HG02852 (cell line): ENCODE results near the gene LPO.

Experiments used
- ATAC-seq: cut with Tn5 transposase; IDR thresholded peaks from one replicate; pipeline ENCODE4 v1.9.1; 2021; ENCODE audit warnings: mild to moderate bottlenecking, moderate library complexity; ENCODE audit not compliant: unreplicated experiment

The LPO gene

DNA sequence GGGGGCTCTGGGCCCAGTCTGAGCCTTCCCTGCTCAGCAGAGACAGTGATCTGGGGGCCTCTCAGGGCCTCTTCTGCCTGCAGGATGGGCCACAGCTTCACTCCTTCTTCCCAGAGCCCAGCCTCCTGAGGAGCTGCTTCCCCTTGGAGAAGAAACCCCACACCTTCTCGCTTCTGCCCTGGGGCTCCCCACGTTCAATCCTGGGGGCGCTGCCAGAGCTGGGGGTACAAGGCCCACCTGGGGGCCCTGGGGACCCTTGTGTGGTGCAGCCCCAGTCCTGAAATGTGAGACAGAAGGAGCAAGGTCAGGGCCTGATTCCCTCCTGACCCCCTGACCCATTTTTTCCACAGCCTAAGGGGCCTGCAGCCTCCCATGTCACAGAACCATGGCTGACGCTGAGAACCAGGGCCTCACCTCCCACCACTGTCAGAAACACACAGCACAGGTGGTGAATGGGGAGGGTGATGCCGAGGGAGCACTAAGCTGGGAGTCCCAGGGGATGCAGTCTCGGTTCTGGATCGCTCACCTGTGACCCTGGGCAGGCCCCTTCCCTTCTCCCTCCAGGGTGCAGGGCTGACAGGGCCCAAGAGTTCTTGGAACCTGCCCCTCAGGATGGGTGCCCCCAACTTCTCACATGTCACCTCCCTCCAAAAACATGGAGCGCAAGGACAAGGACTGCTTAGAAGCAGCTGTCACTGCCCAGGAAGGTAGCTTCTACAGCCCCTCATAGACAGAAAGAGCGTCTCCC lies 64.0 kb downstream of the LPO start:
- no peak for ATAC-seq

DNA sequence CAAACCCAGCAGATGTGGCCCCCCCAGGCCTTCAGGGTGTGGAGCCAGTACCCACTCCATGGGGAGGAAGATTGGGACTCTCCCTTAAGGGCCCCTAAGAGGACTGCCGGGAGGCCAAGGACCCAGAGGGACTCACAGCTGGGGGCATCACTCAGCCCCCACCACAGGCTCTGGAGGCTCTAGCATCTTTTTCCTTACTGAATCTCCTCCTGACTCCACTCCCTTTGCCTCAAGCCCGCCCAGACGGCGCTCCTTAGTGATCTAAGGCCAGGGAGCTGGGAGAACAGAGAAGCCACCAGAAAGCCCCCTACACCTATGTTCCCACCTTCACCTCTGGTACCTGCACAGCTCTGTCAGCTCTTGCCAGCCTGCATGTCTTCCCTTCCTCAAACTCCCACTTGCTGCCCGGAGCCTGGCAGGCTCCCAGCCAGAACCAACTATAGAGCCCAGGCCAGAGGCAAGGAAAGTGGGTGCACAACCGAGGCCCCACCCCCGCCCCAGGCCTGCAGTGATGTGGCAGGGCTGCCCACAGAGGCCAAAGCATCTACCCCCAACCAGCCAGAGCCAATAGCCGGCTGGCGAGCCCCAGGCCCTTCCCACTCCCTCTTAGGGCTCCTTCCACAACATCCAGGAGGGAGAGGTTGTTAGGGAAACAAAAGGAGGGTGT lies 64.7 kb downstream of the LPO start:
- ATAC-seq = no peak

DNA sequence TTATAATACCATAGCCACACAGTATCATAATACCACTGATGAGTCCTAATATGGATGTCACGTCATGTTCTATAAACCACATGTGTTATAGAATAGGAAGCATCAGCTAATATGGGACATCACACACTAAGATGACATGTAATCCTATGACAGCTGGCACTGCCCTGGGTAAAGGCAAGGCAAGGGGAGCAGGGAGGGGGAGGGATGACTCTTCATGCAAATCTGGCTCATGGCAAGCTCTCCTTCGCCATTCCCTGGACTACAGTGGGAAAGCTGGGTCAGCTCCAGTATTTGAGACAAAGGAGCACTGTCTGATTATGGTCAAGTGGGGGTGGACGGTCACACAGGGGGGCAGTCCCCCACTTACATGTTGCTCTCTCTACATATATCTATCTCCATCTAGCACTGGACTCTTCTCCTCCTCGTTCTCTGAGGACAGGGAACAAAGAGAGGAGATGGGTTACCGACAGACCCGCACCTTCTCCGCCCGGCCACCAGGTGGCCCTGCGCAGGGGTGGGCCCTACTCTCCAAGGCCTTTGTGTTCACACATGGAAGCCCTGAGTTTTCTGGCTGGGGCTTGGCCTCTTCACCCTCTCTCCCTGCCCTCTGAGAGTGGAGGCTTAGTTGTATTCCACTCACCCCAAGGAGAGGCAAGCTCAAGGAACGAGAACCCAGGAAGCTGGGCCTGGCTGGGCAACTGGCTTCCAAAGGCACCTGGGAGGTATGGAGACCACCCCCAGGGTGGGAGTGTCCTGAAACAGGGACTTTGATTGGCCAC lies 65.8 kb downstream of the LPO start:
- no peak for ATAC-seq

DNA sequence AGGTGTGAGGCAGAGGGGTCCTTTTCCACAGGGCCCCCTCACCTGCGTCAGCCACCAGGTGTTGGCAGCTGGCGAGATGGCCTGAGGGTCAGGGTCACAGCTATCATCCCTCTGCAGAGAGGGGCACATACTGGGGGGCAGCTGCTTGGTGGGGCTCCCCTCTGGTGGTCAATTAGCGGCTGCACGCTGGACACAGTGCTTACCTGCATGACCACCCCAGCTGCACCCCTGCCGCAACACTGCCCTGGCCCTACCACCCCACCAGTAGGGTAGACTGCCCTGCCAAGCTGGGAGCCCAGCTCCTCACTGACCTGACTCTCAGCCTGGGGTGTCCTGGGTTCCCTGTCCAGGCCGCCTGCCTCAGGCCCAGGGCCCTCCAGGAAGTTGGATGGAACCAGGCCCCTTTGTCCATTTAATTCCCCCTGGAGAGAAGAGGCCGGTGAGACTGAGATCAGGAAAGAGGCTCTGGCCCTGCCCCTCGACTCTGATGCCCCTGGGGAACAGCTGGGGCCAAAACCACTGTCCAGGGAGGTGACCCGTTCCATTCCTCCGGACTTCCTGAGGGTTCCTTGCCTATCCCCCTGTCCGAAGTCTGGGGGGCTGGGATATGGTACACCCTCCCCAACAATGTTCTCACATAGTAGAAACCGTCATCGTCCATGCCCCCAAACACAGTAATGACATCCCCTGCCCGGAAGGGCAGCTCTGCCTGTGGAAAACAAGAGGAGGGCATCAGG lies 66.5 kb downstream of the LPO start:
- no peak for ATAC-seq

DNA sequence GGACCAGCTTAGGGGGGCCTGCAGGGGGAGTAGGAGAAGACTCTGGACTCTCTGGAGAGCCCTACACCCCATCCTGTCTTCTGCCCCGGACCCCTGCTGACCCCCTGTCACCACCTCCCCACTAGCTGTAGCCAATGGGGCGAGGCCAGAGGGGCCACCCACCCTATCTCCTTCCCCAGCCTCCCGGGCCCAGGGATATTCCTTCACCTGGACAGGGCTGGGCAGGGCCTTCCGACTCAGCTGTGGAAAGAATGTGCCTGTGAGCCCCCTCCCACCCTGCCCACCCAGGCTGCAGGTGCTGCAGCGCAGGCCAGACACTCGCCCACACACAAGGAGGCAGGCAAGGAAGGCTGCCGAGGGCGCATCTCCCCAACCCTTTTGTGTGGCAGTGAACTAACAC lies 67.2 kb downstream of the LPO start:
- ATAC-seq = no peak

DNA sequence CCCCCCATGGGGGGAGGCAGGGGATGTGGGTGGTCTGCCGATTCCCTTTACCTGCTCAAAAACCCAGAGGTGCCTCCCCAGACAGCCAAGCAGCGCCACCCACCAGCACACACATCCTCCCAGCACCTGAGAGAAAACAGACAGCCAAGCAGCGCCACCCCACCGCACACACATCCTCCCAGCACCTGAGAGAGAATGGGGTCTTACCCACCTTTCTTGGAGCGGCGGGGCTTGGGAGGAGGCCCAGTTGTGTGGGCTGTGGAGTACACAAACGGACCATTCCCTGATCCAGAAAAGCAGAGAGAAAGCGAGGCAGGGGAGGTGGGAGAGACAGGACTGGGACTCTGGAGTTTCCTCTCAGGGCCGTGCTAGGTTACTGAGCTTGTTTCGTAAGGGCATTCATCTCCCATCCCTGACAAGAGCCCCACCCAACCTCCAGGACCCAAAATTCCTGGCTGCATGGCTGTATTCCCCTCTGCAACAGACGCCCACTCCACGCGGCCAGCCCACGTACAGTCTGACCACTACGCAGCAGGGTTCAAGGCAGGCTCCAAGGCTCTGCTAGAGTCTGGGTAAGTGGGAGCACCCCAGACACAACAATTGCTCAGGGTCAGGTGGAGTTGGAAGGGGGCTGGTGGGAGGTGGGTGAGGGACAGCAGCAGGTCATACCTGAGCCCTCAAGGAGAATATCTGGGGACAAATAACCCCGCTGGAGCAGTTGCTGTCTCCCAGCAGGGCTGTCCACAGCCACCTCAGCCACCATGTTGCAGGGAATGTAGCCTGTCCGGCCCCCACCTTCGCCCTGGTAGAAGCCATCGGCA lies 68.0 kb downstream of the LPO start:
- ATAC-seq = no peak

DNA sequence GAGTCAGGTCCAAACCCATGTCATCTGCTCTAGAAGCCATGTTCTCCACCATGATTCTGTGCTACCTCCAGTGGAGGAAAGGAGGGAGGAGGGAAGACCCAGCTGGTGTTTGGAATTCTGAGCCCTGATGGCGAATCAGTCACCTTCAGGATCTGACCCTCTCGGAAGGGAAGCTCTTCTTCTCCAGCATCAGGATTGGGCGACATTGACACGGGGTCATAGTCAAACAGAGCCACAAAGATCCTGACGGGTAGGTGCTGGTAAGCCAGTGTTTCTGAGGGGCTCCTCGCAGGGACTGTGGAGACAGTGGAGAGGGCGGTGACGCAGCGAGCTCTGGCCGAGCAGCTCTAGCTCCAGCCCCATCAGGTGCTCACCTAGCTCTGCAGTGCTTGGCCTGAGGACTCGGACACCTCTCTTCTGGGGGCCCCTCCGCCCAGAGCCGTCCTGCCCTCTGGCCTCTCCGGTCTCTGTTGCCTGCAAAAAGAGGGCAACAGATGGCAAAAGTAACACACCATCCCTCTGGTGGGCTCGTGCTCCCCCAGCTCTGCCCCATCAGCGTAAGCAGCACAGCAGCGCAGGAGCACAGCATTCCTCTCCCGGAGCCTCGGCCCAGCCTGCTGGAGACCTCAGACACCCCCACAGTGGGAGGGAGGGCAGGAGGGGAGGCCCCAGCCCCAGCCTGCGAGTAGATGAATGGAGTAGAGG lies 69.2 kb downstream of the LPO start:
- no peak for ATAC-seq

DNA sequence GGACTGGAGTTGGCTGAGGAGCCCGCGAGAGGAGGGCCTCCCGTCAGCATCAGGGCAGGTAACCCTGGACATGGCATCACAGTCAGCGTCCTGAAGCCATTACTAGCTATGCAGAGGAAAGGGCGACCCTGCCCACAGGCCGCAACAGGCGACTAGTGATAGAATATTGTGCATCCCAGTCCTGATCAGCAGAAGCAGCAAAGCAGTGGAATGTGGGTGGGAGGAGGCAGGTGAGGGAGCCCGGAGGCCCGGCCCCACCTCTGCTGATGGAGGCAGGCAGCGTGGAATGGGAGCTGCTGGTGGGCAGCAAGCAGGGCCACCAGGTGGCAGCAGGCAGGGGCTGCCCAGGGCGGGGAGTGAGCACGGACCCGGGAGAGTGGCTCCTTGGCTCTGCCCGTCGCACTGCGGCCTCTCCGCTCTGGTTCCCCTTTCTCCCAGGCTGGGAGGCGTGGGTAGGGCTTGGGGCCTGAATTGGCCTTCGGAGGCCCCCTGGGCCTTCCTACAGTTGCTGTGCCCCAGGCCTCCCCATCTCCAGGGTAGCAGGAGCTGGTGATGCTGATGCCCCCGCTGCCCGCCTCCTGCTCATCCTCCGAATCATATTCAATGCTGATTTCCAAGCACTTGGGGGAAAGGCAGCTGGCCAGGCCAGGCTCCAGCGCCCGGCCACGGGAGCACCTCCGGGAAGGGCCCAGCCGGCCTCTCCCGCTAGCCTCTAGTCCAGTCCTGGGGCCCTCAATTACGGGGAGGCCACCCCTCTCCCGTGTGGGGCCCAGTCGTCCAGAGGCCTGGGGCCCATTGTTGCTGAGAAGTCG lies 70.0 kb downstream of the LPO start:
- no peak for ATAC-seq

DNA sequence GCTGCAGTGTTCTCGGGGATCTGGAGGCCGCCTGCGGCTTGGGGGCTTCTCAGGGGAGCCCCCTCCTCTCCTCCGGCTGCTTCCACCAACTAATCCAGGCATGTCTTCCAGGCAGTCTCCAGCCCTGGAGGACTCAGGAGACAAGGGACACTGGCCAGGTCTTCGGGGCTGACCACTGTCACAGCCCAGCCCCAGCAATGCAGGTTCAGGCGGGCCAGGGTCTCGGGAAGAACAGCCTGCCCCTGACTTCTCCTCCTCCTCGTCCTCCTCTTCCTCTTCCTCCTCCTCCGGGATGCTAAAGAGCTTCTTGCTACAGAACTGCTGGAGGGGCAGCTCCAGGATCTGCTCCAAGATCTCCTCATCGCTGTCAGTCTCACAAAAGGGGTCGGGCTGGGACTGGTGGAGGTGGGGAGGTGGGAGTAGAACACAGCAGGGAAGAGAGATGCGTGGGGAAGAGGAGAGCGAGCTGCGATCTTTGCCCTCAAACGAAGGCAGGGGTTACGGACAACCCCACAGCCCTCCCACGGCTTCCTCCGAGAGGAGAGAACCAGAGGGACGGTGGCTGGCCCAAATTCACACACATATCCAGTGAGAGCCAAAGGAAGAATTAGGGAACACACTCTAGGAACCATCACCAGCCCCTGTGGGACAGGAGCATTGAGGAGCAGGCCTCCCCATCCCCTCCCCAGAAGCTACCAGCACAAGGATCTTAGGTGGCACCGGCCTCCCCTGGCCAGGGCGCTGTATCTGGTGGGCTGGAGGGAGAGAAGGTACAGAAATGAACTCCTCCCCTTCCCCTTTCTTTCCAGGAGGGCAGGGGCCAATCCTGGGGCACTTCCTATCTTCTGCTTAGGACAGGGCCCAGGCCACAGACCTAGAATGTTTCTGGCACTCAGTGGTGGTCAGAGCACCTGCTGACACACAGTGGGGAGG lies 70.9 kb downstream of the LPO start:
- ATAC-seq = no peak

DNA sequence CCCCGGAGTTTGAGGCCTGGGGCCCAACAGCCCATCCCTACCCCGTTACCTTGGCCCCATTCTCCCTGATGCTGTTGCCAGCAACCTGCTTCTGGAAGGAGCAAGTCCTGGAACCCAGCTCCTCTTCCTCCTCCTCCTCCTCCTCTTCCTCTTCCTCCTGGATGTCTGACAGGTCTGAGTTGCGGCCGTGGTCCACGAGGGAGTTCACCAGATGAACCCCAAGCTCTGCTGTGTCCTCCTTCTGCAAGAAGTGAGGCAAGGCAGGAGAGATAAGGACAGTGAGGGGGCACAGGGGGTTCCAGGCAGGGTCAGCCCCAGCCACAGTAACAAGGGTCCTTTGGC lies 71.5 kb downstream of the LPO start:
- ATAC-seq = no peak

DNA sequence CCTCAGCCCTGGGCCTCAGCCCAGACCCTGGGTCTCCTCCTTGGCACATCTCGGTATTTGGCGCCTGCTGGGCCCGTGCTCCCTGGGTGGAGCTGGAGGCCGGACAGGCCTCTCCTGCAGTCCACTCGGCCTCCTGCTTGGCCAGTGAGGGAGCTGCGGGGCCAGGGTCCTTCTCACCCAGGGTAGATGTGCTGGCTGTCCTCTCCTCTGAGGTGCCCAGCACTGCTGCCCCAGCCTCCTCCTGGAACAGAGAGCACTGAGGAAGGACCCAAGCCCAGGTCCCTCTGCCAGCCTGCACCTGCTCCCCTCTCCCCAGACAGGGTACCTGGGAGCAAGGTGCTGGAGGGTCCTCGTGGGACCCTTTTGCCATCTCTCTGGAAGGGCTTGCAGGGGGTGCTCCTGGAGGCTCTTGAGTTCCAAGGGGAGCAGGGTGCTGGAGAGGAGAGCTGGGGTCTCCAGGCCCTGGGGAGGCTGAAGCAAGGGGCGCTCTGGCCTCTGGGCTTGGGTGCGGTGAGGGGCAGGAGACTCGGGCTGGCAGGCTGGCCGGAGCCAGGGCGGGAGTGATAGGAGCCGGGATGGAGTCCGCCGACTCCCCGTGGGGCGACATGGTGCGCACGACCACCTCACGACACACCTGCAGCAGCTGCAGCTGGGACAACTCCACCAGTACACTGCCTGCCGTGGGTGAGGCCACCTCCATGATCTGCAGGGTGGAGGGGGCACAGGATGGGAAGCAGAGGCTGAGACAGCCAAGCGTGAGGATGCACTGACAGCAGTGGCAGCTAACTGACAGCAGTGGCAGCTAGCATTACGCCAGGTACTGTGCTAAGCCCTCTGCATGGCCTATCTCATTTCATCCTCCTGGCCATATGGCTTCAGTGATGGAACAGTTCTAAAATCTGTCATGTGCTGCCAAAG lies 72.4 kb downstream of the LPO start:
- no peak for ATAC-seq

DNA sequence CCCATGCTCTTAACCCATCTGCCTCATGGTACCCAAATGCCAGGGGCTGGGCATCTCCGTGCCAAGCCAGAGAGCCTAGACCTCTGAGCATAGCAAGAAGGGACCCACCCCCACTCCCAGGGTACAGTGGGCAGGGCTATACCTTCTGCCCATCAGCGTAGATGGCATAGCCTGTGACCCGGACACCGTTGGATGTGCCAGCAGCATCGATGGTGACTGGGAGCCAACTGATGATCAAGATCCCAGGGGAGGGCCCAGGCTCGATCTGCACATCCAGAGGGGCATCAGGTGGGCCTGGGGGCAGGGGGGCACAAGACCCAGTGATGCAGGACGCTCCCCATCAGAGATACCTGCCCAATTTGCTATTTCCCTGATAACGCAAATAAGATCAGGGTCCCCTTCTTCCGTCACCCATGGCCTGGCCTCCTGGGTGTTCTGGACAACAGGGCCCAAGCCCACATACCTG lies 73.1 kb downstream of the LPO start:
- ATAC-seq = no peak

DNA sequence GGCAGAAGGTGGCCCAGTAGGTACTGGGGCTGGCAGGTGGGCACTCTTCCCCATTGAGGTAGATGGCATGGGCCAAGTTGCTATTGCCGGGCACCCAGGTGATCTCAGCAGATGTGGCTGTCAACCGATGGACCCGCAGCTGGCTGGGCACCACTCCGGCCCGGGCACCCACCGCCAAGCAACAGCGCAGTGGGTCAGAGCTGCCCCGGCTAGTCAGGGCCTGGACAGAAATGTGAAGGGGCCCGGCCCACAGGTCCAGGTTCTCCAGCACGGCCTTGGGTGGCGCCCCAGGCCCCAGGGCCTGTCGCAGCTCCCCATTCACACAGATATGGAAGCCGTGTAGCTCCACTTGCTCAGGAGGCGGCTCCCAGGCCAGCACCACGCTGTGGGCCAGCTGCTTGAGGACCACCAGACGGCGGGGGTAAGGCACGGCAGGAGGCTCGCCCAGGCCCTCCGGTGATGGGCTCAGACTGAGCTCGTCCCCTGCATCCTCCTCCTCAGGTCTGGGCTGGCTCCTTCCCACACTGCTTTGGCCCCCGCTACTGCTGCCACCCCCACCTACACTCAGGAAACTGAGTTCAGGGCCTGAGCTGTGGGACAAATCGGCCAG lies 73.7 kb downstream of the LPO start:
- ATAC-seq = no peak

DNA sequence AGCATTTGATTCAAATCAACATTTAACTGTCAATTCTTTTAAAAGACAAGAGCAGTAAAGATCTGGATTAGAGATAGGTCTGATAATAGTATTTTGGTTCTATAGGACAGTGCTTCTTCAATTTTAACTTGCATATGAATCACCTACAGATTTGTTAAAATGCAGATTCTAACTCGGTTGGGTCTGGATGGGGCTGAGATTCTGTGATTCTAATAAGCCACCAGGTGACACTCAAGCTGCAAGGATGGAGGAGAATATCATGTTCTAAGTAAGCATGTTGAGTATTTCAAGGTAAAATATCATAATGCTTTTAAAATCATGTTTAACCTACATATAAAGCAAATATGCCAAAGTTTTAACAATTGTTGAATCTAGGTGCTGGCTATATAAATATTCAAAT lies 74.4 kb downstream of the LPO start:
- no peak for ATAC-seq

DNA sequence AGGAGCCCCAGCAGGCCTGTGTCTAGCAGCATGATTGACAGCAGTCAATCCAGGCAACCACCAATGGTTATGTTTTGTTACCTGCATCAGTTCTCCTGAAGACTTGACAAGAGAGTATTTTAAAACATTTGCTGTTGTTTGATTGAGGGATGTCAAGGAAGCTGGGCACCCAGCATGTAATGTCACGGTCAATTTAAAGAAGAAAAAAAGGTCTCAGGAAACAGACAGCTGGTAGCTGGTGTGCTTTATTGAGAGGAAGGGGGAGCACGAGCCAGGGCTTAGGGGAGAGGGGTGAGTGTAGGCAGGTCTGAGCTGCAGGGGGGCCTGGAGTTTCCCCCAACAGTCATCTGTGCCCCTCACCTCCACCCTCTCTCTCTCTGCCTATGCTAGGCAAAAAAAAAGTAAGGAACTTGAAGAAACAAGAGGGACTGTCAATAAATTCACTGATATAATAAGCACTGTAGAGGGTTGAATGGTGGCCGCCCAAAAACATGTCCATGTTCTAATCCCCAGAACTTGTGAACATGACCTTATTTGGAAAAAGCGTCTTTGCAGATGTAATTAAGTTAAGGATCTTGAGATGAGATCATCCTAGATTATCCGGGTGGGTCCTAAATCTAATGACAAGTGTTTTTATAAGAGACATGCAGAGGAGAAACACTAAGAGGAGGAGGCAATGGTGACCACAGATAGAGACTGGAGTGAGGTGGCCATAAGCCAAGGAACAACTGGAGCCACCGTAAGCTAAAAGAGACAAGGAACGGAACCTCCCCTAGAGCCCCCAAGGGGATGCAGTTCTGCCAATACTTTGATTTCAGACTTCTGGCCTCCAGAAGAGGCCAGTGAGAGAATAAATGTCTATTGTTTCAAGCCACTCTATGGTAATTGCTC lies 75.7 kb downstream of the LPO start:
- ATAC-seq = no peak

DNA sequence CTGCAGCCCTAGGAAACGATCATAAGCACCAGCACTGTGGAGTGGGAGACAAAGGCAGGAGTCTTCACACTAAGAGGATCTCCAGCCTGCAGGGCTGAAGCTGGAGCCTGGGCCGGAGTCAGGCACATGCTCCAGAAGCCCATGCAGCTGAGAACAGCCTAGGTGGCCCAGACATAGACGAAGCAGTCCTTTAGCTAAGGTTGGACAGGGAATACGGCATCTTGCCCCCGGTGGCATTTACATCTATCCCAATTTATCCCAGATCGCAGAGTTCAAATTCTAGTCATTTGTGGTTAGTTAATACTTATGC lies 76.3 kb downstream of the LPO start:
- no peak for ATAC-seq
